ENCODE measurements around the gene SYAP1.
"Not testable (repeated sequence)": the region's sequence is repeated elsewhere in the genome, so short reads cannot be mapped to it uniquely, and the experiment has no call there.

The SYAP1 gene

GRCh38 chrX:16726347-16726988 lies 7.1 kb downstream of the SYAP1 start:
- DNase-seq = not testable (repeated sequence)

GRCh38 chrX:16727637-16728036 lies 8.2 kb downstream of the SYAP1 start:
- DNase-seq = no peak

- no peak for DNase-seq
Measured at GRCh38 chrX:16730450-16730849, 11.0 kb downstream of the SYAP1 start.

DNA sequence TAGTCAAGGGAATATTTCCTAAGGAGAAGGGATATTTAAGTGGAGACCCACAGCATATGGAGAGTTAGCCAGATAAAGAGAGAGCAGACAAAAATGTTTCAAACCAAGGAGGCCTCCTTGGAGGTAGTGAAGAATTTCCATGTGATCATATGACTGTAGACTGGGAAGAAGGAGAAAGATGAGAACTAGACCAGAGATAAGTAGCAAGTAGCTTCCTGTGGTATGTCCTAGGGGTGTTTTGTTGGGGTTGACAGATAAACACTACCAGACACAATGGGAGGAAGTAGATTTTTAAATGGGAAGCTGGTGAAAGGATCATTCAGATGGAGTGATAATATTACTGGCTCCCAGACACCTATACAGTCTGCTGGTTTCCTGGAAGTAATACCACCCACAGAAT lies 13.6 kb downstream of the SYAP1 start:
- DNase-seq = no peak

DNA sequence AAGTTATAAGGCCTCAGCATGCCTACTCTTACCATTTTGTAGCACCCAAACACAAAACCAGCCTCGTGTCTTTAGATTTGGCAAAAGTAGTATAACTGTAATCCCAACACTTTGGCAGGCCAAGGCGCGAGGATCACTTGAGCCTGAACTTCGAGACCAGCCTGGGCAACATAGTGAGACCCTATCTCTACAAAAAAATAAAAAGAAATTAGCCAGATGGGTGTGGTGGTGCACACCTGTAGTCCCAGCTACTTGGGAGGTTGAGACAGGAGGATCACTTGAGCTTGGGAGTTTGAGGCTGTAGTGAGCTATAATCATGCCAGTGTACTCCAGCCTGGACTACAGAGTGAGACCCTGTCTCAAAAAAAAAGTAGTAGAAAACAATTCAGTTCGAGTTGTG lies 17.6 kb downstream of the SYAP1 start:
- no peak for DNase-seq

DNA sequence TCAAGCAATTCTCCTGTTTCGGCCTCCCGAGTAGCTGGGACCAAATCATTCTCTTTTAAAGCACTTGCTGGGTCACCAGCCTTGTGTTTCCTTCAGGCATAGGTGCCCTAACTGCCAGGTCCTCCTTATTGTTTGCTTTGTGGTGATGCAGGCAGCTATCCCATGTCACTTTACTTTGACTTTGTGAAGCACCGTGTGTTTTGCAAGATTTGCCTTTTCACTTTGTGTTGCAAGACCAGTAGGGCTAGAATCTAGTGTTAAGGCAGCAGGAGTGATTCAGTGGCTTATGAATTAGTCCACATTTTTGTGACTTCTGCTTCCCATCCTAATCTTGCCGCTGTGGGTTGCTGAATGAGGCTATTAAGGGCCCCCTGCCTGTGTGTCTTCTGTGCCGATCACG lies 20.2 kb downstream of the SYAP1 start:
- DNase-seq = no peak

GRCh38 chrX:16743604-16744325 lies 24.4 kb downstream of the SYAP1 start:
- DNase-seq = no peak

DNA sequence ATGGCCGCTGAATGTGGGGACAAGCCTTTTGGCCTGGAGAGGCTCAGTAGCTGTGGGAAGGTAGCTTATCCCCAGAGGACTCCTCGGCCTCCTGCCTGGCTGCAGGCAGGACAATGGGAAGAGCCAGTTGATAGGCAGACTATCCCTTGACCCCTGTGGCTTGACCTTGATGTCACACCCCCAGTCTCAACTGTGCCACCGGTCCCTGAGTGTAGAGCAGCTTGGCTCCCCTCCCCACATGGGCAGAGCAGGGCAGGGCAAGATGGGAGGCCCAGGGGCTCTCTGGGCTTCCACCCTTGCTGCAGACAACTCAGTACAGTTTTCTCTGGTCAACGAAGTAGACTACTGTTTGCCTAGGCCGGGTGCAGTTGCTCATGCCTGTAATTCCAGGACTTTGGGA lies 25.7 kb downstream of the SYAP1 start:
- no peak for DNase-seq

DNA sequence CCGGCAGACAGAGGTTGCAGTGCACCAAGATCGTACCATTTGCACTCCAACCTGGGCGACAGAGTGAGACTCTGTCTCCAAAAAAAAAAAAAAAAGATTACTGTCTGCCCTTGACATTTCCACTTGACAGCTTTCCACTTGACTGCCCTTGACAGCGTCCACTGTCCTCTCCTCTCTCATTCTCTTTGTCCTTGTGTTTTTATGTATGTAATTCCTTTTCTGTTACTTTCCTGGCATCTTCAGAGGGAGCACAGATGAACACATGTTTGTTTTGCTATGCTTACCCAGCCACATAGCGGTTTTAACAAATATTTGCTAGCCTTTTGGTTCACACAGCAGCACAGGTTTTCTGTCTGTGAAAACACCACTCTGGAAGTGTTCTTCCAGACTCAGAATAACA lies 26.2 kb downstream of the SYAP1 start:
- DNase-seq = no peak

DNA sequence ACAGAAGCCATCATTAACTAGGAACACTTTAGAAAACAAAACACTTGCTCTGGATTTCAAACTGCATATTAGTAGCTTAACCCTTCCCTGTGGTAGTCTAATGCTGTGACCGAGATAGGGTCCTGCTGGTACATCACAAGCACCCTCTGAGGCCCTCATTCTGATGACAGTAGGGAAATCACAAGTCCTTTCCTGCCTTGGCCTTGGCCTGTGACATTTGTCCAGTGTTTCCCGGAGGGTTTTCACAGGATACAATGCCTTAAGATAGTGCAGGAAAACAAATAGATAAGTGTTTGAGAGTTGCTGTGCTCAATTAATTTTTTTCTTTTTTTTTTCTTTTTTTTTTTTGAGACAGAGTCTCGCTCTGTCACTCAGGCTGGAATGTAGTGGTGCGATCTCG lies 29.0 kb downstream of the SYAP1 start:
- DNase-seq = no peak

- DNase-seq = no peak
Measured at GRCh38 chrX:16750136-16750535, 30.7 kb downstream of the SYAP1 start.

DNA sequence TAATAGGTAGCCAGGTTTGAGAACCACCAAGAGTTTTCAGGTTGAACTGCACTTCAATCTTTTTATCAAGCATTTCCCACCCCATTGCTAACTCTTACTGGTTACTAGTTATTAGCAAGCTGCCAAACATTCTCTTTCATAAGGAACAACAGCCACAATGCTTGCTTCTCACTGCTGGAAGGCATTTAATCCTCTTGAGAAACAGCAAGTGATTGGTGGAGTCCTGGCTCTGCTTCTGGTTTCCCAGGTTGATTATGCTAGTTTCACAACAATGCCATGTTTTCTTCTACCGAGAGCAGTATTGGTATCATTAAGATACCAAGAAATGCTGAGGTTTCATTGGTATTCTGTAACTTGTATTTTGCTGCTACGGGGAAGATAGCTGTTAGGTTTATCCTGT lies 34.6 kb downstream of the SYAP1 start:
- DNase-seq = no peak

DNA sequence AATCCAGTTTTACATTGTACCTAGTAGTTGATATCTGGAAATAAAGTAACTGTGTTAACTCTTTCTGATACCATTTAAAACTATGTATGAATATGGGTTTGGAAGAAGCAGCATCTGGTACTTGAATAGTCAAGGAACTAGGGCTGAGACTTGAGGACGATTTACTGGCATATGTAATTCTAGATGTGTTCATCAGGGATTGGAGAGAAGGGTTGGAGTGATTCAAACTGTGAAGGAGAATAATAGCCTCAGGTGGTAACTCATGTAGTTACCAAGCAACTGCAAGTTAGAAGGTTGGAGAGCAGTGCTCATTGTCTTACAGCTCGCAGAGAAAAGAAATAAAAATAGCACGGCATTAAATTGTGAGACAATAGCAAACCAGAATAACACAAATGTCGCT lies 37.3 kb downstream of the SYAP1 start:
- DNase-seq = no peak

DNA sequence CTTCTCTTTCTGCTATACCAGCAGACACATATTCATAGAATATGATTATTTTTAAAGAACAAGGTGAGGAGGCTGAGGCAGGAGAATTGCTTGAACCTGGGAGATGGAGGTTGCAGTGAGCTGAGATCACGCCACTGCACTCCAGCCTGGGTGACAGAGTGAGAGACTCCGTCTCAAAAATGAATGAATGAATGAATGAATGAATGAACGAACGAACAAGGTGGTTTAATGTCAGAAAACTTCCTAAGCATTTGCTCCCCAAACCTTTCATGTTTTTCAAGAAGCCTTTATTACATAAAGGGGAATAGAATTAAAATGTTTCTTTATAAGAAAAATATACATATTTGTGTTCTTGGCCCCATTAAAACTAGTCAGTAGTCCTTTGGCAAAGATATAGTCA lies 42.1 kb downstream of the SYAP1 start:
- DNase-seq = not testable (repeated sequence)

DNA sequence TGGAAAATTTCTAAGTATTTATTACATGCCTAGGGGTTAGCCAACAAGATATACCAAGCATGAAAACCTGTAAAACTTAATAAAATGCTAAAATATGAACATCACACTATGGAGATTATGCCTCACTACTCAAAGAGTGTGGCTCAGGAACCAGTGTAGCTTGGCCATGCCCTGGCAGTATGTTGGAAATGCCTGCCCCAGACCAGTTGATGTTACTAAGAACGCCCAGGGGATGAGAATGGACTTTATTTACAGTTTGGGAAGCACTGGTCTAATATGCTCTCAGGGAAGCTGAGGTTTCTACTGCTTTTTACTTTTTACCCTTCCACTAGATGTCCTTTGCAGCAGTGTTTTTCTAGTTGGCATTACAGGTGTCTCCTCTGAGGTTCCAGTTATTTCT lies 43.2 kb downstream of the SYAP1 start:
- DNase-seq = no peak

DNA sequence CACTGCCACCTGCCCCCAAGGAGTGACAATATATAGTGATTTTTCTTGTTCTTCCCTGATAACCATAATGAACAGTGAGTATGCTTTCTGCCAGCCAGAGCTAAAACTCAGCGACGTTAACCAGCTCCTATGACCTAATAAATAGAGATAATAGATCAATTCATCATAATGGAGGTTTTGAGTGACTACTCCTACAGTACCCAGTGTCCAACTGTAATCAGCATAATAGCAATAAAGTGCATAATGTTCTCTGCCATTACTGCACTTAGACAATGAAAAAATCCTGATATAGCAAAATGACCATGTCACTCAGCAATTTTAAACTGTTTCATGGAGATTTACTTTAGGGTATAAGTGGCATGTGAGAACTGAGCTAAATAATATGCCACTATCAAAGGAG lies 46.2 kb downstream of the SYAP1 start:
- no peak for DNase-seq

DNA sequence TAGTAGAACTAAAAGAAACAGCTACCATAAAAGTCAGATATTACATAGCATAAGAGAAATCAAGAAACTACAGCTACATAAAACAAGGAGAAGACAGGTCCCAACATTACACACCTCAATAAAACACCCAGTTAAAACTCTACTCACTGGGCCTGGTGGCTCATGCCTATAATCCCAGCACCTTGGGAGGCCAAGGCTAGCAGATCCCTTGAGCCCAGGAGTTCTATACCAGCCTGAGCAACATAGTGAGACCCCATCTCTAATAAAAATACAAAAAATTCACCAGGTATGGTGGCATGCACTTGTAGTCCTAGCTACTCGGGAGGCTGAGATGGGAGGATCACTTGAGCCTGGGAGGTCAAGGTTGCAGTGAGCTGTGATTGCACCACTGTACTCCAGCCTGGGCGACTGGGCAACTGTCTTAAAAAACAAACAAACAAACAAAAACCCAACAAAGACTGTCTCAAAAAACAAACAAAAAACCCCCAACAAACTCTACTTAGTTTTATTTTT lies 51.6 kb downstream of the SYAP1 start:
- no peak for DNase-seq

GRCh38 chrX:16771483-16772398 lies 52.3 kb downstream of the SYAP1 start:
- peak; percentile 3 for DNase-seq

- DNase-seq = no peak
Measured at GRCh38 chrX:16772460-16772859, 53.0 kb downstream of the SYAP1 start.

- DNase-seq = no peak
Measured at GRCh38 chrX:16774746-16775145, 55.3 kb downstream of the SYAP1 start.

DNA sequence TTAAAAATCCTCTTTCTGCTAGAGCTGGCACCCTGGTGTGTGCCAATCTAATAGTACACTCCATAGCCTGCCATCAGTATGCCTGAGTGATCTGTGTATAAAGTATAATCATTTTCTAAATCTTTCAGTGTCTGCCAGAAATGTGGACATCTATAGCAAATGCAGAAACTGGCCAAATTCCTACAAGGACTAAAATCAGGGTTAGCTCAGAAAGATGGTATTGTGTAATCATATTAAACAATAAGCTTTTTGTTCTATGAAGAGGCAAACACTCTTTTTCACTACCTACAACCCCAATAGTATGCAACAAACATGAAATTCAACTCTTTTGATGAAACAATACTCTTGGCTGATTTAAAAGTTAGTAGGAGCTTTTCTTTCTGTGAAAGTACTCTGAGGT lies 59.1 kb downstream of the SYAP1 start:
- no peak for DNase-seq

DNA sequence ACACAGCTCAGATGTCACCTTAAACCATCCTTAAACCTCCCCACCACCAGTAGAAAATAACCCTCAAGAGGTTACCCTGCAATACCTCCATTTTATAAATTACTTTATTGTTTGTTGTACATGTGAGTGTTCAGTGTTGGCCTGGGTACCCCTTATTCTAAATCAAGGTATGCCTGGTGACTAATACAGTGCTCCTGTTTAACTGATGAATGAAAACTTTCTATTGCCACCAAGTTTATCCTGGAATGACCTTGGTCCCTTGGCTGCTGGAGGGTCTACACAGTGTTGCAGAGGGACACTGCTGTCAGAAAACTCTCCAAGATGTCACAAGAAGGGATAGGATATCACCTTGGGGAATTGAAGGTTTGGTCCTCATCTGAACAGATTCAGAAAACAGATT lies 59.6 kb downstream of the SYAP1 start:
- no peak for DNase-seq

DNA sequence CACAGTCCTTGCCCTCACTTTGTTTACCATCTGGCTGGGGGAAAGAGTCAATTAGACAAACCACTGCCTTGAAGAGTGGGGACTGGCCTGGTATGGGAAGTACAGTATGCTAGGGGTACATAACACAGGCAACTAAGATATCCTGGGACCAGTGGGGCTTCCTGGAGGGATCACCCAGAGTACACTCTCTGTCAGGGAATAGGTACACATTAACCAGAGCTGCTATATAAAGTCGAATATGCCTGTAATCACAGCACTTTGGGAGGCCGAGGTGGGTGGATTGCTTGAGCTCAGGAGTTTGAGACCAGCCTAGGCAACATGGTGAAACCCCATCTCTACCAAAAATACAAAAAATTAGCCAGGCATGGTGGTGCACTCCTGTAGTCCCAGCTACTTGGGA lies 60.4 kb downstream of the SYAP1 start:
- DNase-seq = not testable (repeated sequence)

- DNase-seq = no peak
Measured at GRCh38 chrX:16783452-16783851, 64.0 kb downstream of the SYAP1 start.
